Measurements from ENCODE around the gene PTPRG. TPM values are rescaled to one million over a fixed set of nuclear protein-coding genes. Genes with fewer than 3 reads are reported as not detected.

PTPRG gene
- total RNA-seq, 3 donors from 2014 or later (not counting 1 experiment from before 2014, with no cell fraction given): 1.0 to 2.9 (median 2.5) TPM

DNA sequence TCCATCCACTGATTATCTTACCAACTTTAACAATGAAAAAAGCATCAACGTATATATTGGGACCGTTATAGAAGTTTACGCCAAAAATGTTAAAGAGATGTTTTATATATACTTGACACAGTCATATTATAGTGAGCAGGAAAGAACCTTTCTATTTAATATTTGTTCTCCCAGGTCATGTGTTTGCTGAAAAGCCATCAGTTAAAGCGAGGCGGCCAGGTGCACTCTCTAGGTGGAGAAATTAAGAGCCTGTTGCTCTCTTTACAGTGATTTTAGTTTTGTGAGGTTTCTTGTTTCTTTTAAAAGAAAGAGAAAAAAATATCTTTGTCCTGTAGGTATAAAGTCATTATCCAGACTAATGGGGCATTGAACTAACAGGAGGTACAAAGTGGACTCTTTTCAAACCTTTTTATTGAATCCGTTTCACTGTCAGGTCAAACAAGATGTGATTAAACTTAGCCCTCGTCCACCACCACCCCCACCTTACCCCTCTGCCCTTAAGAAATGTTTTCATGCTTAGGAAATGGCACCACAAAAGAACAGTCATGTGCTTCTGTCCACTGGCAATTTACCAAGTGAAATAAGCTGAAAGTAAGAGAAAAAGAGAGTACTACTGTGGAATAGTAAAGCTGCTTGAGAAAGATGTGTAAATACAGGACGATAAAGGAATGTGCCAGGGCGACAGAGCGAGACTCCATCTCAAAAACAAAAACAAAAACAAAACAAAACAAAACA is 279.9 kb downstream of the PTPRG start:
- H3K36me3 ChIP-seq (ENCODE audit: control insufficient read depth, insufficient read depth, low read length): no peaks in the 10 kb centered on the region
- Mint-ChIP-seq H3K27me3 (ENCODE audit: low read depth in 2 of 2) (no peaks in the 10 kb centered on the region), H3K4me3 (no peak overlapping the region), H3K27ac (no peak overlapping the region), H3K9me3 (no peaks in the 10 kb centered on the region), H3K4me1 (no peaks in the 10 kb centered on the region), H3K36me3 (no peaks in the 10 kb centered on the region)
- H3K9me3 ChIP-seq (ENCODE audit: control insufficient read depth, insufficient read depth, low read length): no peaks in the 10 kb centered on the region
- no peaks in the 10 kb centered on the region for H3K27me3 ChIP-seq (ENCODE audit: control insufficient read depth, insufficient read depth, low read length)
- ATAC-seq: no peak
- no peaks in the 10 kb centered on the region for H3K4me1 ChIP-seq (ENCODE audit: control insufficient read depth, insufficient read depth, low read length)
- H3K4me3 ChIP-seq (ENCODE audit: low read length): no peak overlapping the region
- H3K27ac ChIP-seq (ENCODE audit: low read length): no peak overlapping the region
- intact Hi-C loops (cut with micrococcal nuclease): no loop called here
- WGBS (ENCODE audit: insufficient coverage): 54% methylated on average over 4 of the region's 10 CpGs
- no peak for DNase-seq
- TF ChIP-seq, protein P1, sequence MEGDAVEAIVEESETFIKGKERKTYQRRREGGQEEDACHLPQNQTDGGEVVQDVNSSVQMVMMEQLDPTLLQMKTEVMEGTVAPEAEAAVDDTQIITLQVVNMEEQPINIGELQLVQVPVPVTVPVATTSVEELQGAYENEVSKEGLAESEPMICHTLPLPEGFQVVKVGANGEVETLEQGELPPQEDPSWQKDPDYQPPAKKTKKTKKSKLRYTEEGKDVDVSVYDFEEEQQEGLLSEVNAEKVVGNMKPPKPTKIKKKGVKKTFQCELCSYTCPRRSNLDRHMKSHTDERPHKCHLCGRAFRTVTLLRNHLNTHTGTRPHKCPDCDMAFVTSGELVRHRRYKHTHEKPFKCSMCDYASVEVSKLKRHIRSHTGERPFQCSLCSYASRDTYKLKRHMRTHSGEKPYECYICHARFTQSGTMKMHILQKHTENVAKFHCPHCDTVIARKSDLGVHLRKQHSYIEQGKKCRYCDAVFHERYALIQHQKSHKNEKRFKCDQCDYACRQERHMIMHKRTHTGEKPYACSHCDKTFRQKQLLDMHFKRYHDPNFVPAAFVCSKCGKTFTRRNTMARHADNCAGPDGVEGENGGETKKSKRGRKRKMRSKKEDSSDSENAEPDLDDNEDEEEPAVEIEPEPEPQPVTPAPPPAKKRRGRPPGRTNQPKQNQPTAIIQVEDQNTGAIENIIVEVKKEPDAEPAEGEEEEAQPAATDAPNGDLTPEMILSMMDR (IDR thresholded peaks at IDR 0.05): no peak

DNA sequence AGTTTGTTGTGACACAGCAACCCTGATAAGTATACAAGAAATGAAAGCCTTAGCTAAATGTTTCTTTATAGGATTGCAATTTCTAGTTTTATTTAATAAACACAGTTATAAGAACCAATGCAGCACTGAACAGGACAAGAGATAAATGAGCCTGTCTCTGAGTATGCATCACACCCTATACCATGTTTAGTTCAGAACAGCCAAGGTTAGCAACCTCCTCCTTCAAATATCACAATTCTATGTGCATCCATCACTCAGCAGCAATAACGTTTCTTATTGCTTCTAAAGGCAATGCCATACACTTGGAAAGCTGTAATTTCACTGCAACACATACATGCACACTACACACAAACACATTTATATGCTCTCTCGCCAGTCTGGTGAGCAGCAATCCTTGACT is 280.6 kb downstream of the PTPRG start:
- no peaks in the 10 kb centered on the region for H3K27me3 Mint-ChIP-seq (ENCODE audit: low read depth in 2 of 2)
- 81% methylated on average over 2 of the region's 2 CpGs for WGBS (ENCODE audit: insufficient coverage)

DNA sequence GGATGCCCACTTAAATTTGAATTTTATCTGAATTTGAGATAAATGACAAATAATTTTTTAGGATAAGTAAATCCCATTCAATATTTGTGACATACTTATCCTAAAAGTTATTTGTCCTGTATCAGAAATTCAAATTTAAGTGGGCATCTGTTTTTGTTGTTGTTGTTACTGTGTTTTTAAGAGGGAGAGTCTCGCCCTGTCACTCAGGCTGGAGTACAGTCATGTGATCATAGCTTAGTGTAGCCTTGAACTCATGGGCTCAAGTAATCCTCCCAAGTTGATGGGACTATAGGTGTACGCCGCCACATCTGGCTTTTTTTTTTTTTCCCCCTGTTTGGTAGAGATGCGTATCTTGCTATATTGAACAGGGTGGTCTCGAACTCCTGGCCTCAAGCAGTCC is 283.0 kb downstream of the PTPRG start:
- no peak overlapping the region for H3K4me3 Mint-ChIP-seq
- Histone ChIP-seq H3K9me3 (ENCODE audit: control insufficient read depth, insufficient read depth, low read length) (no peaks in the 10 kb centered on the region), H3K27ac (ENCODE audit: low read length) (no peak overlapping the region), H3K36me3 (ENCODE audit: control insufficient read depth, insufficient read depth, low read length) (no peaks in the 10 kb centered on the region), H3K4me1 (ENCODE audit: control insufficient read depth, insufficient read depth, low read length) (no peaks in the 10 kb centered on the region), H3K4me3 (ENCODE audit: low read length) (no peak overlapping the region), H3K27me3 (ENCODE audit: control insufficient read depth, insufficient read depth, low read length) (no peaks in the 10 kb centered on the region)
- TF ChIP-seq, protein P1 (IDR thresholded peaks at IDR 0.05): no peak
- H3K27ac Mint-ChIP-seq: no peak overlapping the region
- peaks cover 0 to 5% of the 10 kb centered on the region in 2 donors for H3K4me1 Mint-ChIP-seq
- intact Hi-C loops (cut with micrococcal nuclease): no loop called here
- H3K36me3 Mint-ChIP-seq: no peaks in the 10 kb centered on the region
- no peak for DNase-seq
- no peaks in the 10 kb centered on the region for H3K27me3 Mint-ChIP-seq (ENCODE audit: low read depth in 2 of 2)
- 86% methylated on average over 3 of the region's 5 CpGs for whole genome bisulfite sequencing (ENCODE audit: insufficient coverage)
- peaks cover 0 to 2% of the 10 kb centered on the region in 2 donors for H3K9me3 Mint-ChIP-seq
- ATAC-seq: no peak

More for the DNA sequence above, 280.6 kb downstream of the PTPRG start:
- H3K4me1 Mint-ChIP-seq: no peaks in the 10 kb centered on the region
- intact Hi-C loops (cut with micrococcal nuclease): no loop called here
- ATAC-seq (no peak), DNase-seq (no peak)
- no peaks in the 10 kb centered on the region for H3K9me3 ChIP-seq (ENCODE audit: control insufficient read depth, insufficient read depth, low read length)
- H3K9me3 Mint-ChIP-seq: peaks cover 0 to 1% of the 10 kb centered on the region in 2 donors
- no peaks in the 10 kb centered on the region for H3K4me1 ChIP-seq (ENCODE audit: control insufficient read depth, insufficient read depth, low read length)
- TF ChIP-seq, protein P1 (IDR thresholded peaks at IDR 0.05): no peak
- H3K27me3 ChIP-seq (ENCODE audit: control insufficient read depth, insufficient read depth, low read length): no peaks in the 10 kb centered on the region
- no peaks in the 10 kb centered on the region for H3K36me3 Mint-ChIP-seq
- no peak overlapping the region for H3K4me3 Mint-ChIP-seq
- no peak overlapping the region for H3K27ac Mint-ChIP-seq
- H3K27ac ChIP-seq (ENCODE audit: low read length): no peak overlapping the region
- H3K4me3 ChIP-seq (ENCODE audit: low read length): no peak overlapping the region
- no peaks in the 10 kb centered on the region for H3K36me3 ChIP-seq (ENCODE audit: control insufficient read depth, insufficient read depth, low read length)

DNA sequence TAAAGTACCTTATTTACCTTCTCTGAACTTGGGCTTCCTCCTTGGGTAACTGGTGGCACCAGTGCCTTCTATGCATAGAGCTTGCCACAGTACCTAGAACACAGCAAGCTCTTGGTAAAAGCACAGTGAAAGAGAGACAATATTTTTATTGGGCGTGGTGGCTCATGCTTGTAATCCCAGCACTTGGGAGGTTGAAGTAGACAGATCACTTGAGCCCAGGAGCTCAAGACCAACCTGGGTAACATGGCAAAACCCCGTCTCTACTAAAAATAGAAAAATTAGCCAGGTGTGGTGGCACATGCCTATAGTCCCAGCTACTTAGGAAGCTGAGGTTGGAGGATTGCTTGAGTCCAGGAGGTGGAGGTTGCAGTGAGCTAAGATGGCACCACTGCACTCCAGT is 285.1 kb downstream of the PTPRG start:
- no peak overlapping the region for H3K27ac ChIP-seq (ENCODE audit: low read length)

More for the DNA sequence above, 285.1 kb downstream of the PTPRG start:
- Mint-ChIP-seq H3K9me3 (peaks cover 0 to 2% of the 10 kb centered on the region in 2 donors), H3K4me3 (no peak overlapping the region), H3K27ac (no peak overlapping the region), H3K4me1 (peaks cover 0 to 5% of the 10 kb centered on the region in 2 donors), H3K27me3 (ENCODE audit: low read depth in 2 of 2) (no peaks in the 10 kb centered on the region), H3K36me3 (no peaks in the 10 kb centered on the region)
- no peaks in the 10 kb centered on the region for H3K27me3 ChIP-seq (ENCODE audit: control insufficient read depth, insufficient read depth, low read length)
- ATAC-seq: no peak
- WGBS (ENCODE audit: insufficient coverage): 95% methylated on average over 2 of the region's 2 CpGs
- no peak overlapping the region for H3K4me3 ChIP-seq (ENCODE audit: low read length)
- intact Hi-C loops (cut with micrococcal nuclease): no loop called here
- H3K4me1 ChIP-seq (ENCODE audit: control insufficient read depth, insufficient read depth, low read length): no peaks in the 10 kb centered on the region
- TF ChIP-seq, protein P1 (IDR thresholded peaks at IDR 0.05): no peak
- no peak for DNase-seq
- H3K9me3 ChIP-seq (ENCODE audit: control insufficient read depth, insufficient read depth, low read length): no peaks in the 10 kb centered on the region
- no peaks in the 10 kb centered on the region for H3K36me3 ChIP-seq (ENCODE audit: control insufficient read depth, insufficient read depth, low read length)

Measured in natural killer cell (primary cell).